OCI-LY3 (cell line): ENCODE measurements around the gene GARIN5B.

Experiments
- H2AFZ ChIP-seq: fragments of 200-600, 300-600 bp; shearing (Covaris generic); 2 replicates; pipeline ENCODE4 v1.6.0; 2014; ENCODE audit warnings: antibody characterized with exemption, low read depth, low read length
- H3K27ac ChIP-seq: fragments of 200-600, 300-600 bp; sonication (generic); 2 replicates; pipeline ENCODE4 v1.5.1; 2014; ENCODE audit warnings: mild to moderate bottlenecking, low read length, moderate library complexity, mixed read lengths
- H3K27me3 ChIP-seq: fragments of 200-600, 300-600 bp; sonication (generic); 2 replicates; pipeline ENCODE4 v1.6.1; 2014; ENCODE audit warnings: low read depth, low read length, mixed read lengths
- H3K36me3 ChIP-seq: fragments of 200-600, 300-600 bp; sonication (generic); replicated peaks from 2 replicates; pipeline ENCODE3; 2014; ENCODE audit warnings: low read depth, low read length, mixed read lengths
- H3K4me1 ChIP-seq: fragments of 300-600, 200-600 bp; sonication (generic); 2 replicates; pipeline ENCODE4 v1.6.1; 2014; ENCODE audit warnings: low read length, mixed read lengths
- H3K4me2 ChIP-seq: fragments of 200-600, 300-600 bp; sonication (generic); 2 replicates; pipeline ENCODE4 v1.6.1; 2014; ENCODE audit warnings: low read length, mixed read lengths
- H3K4me3 ChIP-seq: fragments of 300-600, 200-600 bp; sonication (generic); 2 replicates; pipeline ENCODE4 v1.5.1; 2014; ENCODE audit warnings: antibody characterized with exemption, mild to moderate bottlenecking, low read length, moderate library complexity
- H3K79me2 ChIP-seq: fragments of 300-600, 200-600 bp; shearing (Covaris generic); 2 replicates; pipeline ENCODE4 v1.6.1; 2014; ENCODE audit warnings: mild to moderate bottlenecking, low read length, mixed read lengths
- H3K9ac ChIP-seq: fragments of 300-600, 200-600 bp; shearing (Covaris generic); 2 replicates; pipeline ENCODE4 v1.6.0; 2014; ENCODE audit warnings: mild to moderate bottlenecking, low read length, moderate library complexity
- H3K9me3 ChIP-seq: fragments of 200-600, 300-600 bp; shearing (Covaris generic); 2 replicates; pipeline ENCODE4 v1.6.1; 2014; ENCODE audit warnings: low read length, mixed read lengths; ENCODE audit not compliant: insufficient read depth
- H4K20me1 ChIP-seq: fragments of 200-600, 300-600 bp; sonication (generic); 2 replicates; pipeline ENCODE4 v1.6.1; 2016; ENCODE audit warnings: low read length, mixed read lengths; ENCODE audit not compliant: insufficient read depth
- EZH2phosphoT487 ChIP-seq: fragments of 200-600 bp; shearing (Covaris generic); IDR thresholded peaks from 2 replicates; pipeline ENCODE4 v1.6.1; 2018; ENCODE audit warnings: antibody characterized with exemption, mixed run types, low read depth
- TF ChIP-seq, protein P1 (sequence below): fragments of 200-600, 300-600 bp; sonication (generic); IDR thresholded peaks from 2 replicates; pipeline ENCODE4 v1.5.1; 2014; ENCODE audit warnings: antibody characterized with exemption, low read length, low read depth

Gene GARIN5B

DNA sequence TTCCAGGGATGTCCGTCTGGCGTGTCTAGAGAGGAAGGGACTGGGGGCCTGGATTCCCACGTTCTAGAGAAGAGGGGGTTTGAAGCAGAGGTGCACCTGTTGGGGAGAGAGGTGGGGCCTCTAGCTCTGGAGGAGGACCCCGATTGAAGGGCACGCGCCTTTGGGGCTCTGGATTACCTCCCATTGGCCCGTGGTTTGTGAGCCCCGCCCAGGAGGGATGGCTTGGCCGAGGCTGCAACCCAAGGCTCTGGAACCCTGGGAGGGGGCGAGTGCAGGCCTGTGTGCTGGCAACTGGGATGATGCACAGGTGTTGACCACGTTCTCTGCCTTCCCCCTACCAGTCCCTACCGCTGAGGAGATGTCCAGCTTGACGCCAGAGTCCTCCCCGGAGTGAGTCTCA is 58.1 kb downstream of the GARIN5B start:
- TF ChIP-seq, protein P1, sequence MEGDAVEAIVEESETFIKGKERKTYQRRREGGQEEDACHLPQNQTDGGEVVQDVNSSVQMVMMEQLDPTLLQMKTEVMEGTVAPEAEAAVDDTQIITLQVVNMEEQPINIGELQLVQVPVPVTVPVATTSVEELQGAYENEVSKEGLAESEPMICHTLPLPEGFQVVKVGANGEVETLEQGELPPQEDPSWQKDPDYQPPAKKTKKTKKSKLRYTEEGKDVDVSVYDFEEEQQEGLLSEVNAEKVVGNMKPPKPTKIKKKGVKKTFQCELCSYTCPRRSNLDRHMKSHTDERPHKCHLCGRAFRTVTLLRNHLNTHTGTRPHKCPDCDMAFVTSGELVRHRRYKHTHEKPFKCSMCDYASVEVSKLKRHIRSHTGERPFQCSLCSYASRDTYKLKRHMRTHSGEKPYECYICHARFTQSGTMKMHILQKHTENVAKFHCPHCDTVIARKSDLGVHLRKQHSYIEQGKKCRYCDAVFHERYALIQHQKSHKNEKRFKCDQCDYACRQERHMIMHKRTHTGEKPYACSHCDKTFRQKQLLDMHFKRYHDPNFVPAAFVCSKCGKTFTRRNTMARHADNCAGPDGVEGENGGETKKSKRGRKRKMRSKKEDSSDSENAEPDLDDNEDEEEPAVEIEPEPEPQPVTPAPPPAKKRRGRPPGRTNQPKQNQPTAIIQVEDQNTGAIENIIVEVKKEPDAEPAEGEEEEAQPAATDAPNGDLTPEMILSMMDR = no peak
- TF ChIP-seq EZH2phosphoT487 = no peak
- no peaks in the 10 kb centered on the region for H4K20me1 ChIP-seq
- H3K36me3 ChIP-seq = no peaks in the 10 kb centered on the region
- H3K4me2 ChIP-seq = no peak overlapping the region
- H3K9ac ChIP-seq = no peak overlapping the region
- H2AFZ ChIP-seq = no peak overlapping the region
- H3K9me3 ChIP-seq = no peaks in the 10 kb centered on the region
- no peaks in the 10 kb centered on the region for H3K79me2 ChIP-seq
- no peaks in the 10 kb centered on the region for H3K27me3 ChIP-seq
- no peak overlapping the region for H3K27ac ChIP-seq
- peaks cover 10% of the 10 kb centered on the region; the same call in 1 of the 2 replicates for H3K4me1 ChIP-seq
- H3K4me3 ChIP-seq = no peak overlapping the region
